HEK293 (cell line): Measurements from ENCODE around the gene SP7.

Experiments used
- KLF9 ChIP-seq: fragments of 450-650 bp; formaldehyde crosslinking; IDR thresholded peaks from 2 replicates; pipeline ENCODE4 v1.5.1; 2016; ENCODE audit warnings: missing biosample characterization, missing genetic modification characterization, low read depth
- REST ChIP-seq: fragments of 450-650 bp; formaldehyde crosslinking; IDR thresholded peaks from 2 replicates; pipeline ENCODE4 v1.5.1; 2016; ENCODE audit warnings: missing biosample characterization, missing genetic modification characterization
- ZBTB17 ChIP-seq: fragments of 450-650 bp; formaldehyde crosslinking; IDR thresholded peaks from 2 replicates; pipeline ENCODE4 v1.5.1; 2016; ENCODE audit warnings: missing biosample characterization, missing genetic modification characterization
- ZFHX2 ChIP-seq: fragments of 450-650 bp; formaldehyde crosslinking; conservative IDR thresholded peaks from 2 replicates; pipeline ENCODE4 v1.5.1; 2016; ENCODE audit warnings: missing biosample characterization, missing genetic modification characterization
- TF ChIP-seq, protein P1 (sequence below): fragments of 450-650 bp; formaldehyde crosslinking; IDR thresholded peaks from 2 replicates; pipeline ENCODE4 v1.5.1; 2016; ENCODE audit warnings: missing biosample characterization, missing genetic modification characterization

DNA sequence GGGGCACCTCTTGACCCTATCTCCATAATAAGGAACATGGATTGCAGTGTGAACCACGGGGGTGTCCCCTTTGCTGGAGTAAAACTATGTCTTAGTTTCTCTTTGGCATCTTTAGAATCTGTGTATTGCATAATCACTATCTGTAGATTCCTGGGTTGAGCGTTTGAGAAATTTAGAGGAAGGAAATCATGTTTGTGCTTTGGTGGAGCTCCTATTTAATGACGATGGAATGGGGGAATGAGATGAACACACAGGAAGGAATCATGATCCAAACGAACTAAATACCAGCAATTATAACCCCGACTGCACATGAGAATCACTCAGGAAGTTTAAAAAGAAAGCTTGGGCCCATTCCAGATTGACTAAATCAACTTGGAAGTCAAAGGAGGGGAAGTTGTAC lies 38.0 kb downstream of the SP7 start:
- TF ChIP-seq REST, result no peak
- no peak for TF ChIP-seq ZFHX2 (tag by site-specific recombination)
- TF ChIP-seq KLF9 (tag by site-specific recombination), result no peak
- TF ChIP-seq, protein P1, sequence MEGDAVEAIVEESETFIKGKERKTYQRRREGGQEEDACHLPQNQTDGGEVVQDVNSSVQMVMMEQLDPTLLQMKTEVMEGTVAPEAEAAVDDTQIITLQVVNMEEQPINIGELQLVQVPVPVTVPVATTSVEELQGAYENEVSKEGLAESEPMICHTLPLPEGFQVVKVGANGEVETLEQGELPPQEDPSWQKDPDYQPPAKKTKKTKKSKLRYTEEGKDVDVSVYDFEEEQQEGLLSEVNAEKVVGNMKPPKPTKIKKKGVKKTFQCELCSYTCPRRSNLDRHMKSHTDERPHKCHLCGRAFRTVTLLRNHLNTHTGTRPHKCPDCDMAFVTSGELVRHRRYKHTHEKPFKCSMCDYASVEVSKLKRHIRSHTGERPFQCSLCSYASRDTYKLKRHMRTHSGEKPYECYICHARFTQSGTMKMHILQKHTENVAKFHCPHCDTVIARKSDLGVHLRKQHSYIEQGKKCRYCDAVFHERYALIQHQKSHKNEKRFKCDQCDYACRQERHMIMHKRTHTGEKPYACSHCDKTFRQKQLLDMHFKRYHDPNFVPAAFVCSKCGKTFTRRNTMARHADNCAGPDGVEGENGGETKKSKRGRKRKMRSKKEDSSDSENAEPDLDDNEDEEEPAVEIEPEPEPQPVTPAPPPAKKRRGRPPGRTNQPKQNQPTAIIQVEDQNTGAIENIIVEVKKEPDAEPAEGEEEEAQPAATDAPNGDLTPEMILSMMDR, result no peak
- no peak for TF ChIP-seq ZBTB17
